GM12865 (cell line): ENCODE results near the gene COL4A5.

Experiments used
- DNase-seq: peaks from one replicate; pipeline ENCODE4 v3.0.0; 2010; ENCODE audit warnings: low read depth
- H3K4me3 ChIP-seq: 2 replicates; pipeline ENCODE4 v1.5.1; 2011; ENCODE audit warnings: mild to moderate bottlenecking, low read depth, low read length, control low read depth
- TF ChIP-seq, protein P1 (sequence below): IDR thresholded peaks from 2 replicates; pipeline ENCODE4 v1.5.1; 2011; ENCODE audit warnings: low read length, control low read depth, low read depth, inconsistent platforms; ENCODE audit not compliant: insufficient read depth; ENCODE audit errors: missing control alignments

The COL4A5 gene

DNA sequence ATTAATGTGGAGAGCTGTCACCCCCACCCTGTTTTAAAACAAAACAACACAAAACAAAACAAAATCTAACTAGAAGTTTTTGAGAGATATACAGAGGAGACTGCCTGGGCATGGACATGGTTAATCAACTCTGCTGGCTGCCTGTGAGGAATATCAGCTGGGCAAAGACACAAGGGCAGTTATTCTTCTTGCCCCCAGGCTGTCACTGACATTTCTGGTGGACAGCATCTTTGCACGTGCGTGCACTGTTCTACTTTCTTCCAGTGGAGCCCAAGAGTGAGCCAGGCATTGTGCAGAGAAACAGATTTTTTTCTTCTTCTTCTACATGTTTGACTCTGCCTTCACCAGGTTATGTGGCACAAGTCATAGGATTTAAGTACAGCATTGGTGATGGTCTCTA lies 282.9 kb downstream of the COL4A5 start:
- TF ChIP-seq, protein P1, sequence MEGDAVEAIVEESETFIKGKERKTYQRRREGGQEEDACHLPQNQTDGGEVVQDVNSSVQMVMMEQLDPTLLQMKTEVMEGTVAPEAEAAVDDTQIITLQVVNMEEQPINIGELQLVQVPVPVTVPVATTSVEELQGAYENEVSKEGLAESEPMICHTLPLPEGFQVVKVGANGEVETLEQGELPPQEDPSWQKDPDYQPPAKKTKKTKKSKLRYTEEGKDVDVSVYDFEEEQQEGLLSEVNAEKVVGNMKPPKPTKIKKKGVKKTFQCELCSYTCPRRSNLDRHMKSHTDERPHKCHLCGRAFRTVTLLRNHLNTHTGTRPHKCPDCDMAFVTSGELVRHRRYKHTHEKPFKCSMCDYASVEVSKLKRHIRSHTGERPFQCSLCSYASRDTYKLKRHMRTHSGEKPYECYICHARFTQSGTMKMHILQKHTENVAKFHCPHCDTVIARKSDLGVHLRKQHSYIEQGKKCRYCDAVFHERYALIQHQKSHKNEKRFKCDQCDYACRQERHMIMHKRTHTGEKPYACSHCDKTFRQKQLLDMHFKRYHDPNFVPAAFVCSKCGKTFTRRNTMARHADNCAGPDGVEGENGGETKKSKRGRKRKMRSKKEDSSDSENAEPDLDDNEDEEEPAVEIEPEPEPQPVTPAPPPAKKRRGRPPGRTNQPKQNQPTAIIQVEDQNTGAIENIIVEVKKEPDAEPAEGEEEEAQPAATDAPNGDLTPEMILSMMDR: no peak

DNA sequence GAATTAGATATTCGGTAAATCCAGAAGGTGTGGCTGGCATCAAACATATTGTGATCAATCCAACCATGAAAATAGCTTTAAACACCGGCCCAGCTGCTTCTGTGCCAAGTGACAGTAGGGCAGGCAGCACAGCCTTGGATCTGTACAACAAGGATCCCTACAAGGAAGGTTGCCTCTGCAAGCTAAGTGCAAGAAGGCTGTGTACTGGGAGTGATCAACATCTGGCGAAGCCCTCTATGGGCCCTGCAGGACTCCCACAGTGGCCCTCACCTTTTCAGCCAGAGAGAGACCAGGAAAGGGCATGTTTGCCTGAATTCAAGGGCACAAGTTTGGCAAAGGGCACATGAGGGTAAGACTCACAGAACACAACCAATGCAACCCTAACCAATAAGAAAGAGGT lies 287.1 kb downstream of the COL4A5 start:
- DNase-seq: no peak
- no peak overlapping the region for H3K4me3 ChIP-seq
- TF ChIP-seq, protein P1: no peak

More for the DNA sequence above, 282.9 kb downstream of the COL4A5 start:
- DNase-seq: no peak
- H3K4me3 ChIP-seq: no peak overlapping the region

DNA sequence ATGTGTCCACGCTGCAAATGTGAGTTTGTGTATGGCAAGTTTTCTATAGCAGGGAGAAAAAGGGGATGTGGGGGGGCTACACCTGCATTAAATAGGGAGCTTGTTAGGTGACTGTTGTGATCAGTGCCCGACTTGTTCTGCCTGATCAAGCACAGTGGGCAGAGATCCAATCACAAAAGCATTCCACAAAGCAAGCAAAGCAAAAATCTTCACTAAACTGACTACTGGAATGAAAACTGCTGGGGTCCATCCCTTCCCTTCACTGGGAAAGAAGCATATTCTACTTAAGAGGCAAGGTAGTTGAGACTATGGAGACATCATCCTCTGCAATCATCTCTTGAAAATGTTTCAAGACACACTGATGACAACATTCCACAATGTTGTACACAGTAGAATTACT lies 291.5 kb downstream of the COL4A5 start:
- TF ChIP-seq, protein P1: no peak
- no peak overlapping the region for H3K4me3 ChIP-seq
- no peak for DNase-seq

DNA sequence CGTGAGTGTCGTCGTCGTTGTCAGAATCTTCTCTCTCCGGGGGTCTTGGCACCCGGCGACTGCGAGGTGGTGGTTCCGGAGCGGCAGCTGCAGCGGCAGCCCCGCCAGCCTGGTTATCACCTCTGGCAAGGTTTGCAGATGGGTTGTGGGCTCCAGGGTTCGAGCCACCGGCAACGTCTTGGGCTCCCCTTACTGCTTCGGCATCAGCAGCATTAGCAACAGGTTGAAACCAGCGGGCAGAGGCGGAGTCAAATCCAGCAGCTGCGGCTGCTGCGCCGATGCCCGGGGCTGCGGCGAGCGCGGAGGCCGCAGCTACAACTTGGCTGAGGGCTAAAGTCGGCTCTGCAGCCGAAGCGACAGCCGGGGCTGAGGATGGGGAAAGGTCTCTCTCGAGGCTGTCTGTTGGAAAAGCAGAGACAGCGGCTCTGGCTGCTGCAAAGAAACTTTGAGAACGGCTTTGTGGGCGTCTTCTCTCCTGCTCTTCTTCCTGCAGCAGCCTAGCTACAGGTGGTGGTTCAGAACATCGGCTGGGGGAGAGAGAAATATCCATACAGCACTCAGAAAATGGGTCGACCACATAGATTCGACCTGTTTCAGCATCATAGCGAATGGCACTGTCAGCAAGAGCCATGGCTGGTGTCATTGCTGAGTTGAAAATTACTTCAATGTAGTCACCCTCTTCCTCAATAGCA lies 293.1 kb downstream of the COL4A5 start:
- DNase-seq: no peak
- H3K4me3 ChIP-seq: no peak overlapping the region
- TF ChIP-seq, protein P1: no peak

DNA sequence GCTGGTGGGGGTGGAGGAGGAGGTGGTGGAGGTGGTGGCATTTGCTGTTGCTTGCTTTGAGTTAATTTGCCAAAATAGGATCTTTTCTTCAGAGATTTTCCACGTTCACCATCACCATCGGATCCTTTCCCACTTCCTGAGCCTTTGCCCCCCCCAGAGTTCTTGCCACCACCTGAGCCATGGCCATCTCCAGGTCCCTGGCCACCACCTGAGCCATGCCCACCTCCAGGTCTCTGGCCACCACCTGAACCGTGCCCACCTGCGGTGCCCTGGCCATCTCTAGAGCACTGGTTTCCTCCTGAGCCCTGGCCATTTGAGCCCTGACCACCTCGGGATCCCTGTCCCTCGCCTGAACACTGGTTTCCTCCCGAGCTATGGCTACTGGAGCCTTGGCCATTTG lies 294.8 kb downstream of the COL4A5 start:
- TF ChIP-seq, protein P1: no peak
- H3K4me3 ChIP-seq: no peak overlapping the region
- no peak for DNase-seq

DNA sequence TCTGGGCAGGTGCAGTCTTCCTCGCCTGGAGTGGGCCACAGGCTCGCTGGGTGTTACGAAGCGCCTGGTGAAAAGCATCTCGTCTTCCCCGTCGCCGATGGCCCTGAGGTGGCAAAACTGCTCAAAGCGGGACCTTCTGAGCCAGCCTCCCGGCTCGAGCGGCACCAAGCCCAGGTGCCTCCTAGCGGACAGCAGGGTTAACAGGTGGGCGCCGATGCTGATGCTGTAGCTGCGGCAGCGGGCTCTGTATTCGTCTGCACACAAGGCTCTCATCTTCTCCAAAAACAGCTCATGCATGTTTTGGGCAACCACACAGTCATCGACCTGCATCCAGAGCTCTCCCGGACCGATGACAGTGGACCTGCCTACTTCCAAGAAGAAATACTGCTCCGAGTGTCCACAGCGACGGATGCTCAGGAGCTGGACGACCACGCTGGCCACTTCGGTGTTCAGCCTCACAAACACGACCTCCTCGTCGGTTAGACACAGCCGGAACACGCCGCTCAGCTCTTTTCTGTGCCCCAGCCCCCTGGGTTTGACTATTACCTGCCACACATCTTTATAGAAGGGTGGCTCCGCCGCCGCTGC lies 295.5 kb downstream of the COL4A5 start:
- DNase-seq: peak; percentile 13
- TF ChIP-seq, protein P1: no peak
- H3K4me3 ChIP-seq: no peak overlapping the region
